GM19395 (cell line): ENCODE results near the gene PRKAG2.

ENCODE experiments used
- ATAC-seq: cut with Tn5 transposase; IDR thresholded peaks from one replicate; pipeline ENCODE4 v1.9.1; 2021; ENCODE audit warnings: mild to moderate bottlenecking, moderate library complexity; ENCODE audit not compliant: unreplicated experiment

The PRKAG2 gene

GRCh38 chr7:151686016-151686766 is 190.7 kb downstream of the PRKAG2 start:
- no peak for ATAC-seq

GRCh38 chr7:151684408-151685175 is 192.3 kb downstream of the PRKAG2 start:
- no peak for ATAC-seq

DNA sequence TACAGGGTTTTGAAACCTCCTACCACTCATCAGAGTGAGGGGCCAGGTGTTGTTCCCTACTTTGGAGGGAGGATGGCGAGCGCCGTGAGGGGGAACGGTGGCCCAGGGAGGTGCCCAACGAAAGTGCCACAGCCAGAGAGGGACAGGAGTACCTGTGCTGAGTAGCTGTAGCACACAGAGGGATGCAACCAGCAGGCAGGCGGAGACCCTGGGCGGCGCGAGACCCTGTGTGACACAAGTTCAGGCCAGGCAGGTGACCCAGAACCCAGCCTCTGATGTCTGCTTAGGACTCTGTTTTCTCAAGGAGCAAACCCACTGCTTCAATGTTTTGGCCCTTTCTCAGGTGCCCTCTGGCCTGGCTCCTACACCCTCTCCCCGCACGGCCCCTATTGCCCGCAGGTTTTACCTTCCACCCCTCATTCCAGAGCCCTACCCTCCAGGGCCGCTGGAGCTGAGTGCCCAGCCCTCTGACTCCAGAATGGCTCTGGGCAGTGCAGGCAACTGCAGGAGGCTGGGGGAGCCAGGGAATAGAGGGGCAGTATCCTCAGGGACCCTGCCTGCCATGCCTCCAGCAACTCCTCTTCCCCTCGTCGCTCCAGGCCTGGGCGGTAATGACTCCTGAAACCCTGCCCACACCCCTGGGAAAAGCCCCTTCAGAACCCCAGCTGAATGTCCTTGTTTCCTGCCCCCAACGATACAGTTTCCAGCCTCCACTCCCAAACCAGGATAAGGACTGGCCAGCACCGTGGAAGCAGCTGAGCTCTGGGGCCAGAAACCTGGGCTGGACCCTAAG is 193.1 kb downstream of the PRKAG2 start:
- no peak for ATAC-seq

DNA sequence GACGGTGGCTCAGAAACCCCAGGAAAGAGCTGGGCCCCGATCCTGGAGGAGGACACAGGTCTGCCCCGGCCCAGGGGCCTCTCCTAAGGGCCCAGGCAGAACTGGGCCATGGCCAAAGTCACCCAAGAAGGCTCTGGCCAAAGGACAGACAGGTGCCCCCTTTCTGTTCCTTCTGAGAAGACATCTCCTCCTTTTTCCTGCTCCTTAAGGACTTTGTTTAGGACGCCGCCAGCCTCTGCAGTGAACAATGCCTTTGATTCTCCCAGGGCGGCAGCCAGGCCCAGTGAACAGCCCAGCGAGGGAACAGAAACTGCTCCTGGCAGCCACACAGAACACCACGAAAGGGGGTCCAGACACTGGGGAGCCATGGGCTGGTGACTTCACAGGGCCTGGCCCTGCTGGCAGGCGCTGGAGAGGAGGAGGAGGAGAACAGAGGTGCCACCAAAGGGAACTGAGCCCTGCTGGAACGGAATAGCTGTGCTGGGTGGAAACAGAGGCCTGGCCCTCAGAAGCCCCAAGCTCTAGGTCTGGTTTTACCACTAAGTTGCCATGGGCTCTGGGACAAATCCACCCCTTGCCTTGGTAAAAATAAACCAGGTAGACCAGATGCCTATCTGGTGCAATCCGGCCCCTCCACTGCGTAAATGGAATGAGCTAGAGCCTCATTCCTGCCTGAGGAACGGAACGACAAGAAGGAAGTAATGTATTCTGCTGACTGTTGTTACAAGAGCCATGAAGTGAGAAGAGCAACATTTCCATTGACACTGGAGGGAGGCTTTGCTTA is 193.9 kb downstream of the PRKAG2 start:
- ATAC-seq: no peak

DNA sequence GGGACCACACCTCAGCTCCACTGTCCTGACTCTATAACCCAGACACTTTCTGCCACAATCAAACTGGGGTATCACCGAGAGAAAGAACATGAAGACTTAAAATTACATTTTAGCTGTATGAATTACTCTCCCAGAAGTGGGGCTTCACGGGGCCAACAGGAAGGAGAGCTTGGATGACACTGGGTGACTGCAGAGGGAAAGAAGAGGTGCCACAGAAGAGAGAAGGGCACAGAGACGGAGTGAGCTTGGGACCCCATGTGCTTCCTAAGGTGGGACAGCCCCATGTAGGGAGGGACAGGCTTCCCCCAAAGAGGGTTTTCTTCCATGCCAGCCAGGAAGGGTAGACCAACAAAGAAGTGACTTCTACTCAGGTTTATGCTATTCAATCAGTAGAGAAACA is 195.2 kb downstream of the PRKAG2 start:
- no peak for ATAC-seq

DNA sequence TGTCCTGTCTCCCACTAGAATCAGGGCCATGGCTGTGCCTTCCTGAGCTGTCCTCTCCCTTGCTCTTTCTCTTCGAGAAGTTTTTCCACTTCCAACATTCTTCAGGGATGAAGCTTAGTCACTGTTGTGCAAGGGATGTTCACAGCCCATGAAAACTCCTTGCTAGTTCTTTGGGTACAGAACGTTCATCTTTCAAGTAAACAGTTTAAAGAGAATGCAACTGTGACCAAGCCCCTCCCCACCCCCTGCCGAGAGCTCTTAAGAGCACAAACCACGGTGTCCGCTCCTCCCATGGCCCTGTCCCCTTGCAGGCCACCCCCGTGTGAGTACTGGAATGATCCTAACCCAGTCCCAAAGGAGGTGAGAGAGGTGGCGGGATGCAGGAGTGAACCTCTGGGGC is 196.1 kb downstream of the PRKAG2 start:
- ATAC-seq: no peak

- ATAC-seq: no peak
Observed at GRCh38 chr7:151679881-151680612, 196.9 kb downstream of the PRKAG2 start.

DNA sequence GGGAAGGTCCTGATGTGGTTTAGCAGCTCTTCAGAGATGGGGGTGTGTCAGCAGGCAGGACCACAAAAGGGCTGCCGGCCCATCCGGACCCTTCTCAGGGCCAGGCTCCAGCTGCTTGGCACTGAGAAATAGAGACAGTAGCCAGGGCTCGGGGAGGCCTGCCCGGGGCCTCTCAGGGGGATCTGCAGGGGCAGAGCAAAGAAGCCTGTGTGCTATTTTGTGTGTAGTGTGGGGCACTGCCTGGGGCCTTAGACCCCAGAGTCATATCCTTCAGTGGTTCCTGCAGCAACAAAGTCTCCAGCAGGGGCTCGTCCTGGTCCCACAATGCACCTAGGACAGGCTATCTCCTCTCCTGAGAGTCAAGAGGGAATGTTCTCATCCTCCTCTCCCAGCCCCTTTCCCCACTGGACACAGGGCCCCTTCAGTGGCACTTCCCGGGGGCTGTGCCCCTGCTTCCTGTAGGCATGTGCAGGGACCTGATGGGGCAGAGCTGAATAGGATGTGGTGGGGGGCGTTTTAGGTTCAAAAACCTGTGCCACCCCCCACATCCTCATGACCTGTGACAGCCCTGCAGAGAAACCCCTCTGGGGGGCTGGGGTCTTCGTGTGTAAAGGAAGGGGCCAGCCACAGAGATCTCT is 197.7 kb downstream of the PRKAG2 start:
- no peak for ATAC-seq

DNA sequence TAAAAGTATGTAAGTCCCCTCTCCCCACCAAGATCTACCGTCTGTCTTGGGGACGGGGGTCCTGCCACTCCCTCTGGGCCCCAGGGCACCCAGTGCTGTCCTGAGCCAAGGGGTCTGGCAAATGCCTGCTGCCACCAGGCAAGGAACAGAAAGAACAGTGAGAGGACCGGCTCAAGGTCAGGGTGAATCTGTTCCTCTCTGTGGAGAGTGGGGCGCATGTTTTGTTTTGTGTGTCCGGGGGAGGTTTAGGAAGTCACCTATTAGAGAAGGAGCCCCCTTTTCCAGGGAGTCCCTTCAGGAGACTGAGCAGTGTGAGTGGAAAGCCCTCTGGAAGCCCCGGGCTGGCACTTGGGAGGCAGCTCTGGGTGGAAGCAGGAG is 198.7 kb downstream of the PRKAG2 start:
- ATAC-seq: no peak

GRCh38 chr7:151677581-151678226 is 199.2 kb downstream of the PRKAG2 start:
- ATAC-seq: no peak

DNA sequence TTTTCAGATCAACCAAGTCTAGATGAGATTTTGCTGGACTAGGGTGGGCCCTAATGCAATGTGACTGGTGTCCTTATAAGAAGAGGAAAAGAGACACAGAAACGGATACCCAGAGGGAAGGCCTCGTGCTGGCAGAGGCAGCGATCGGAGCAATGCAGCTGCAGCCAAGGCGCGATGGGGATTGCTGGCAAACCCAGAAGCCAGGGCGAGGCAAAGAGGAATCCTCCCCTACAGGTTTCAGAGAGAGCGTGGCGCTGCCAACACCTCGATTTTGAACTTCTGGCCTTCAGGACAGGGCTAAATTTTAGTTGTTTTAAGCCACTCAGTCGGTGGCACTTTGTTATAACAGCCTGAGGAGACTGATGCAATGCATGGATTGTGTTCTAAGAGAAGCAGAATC is 200.2 kb downstream of the PRKAG2 start:
- ATAC-seq: no peak

DNA sequence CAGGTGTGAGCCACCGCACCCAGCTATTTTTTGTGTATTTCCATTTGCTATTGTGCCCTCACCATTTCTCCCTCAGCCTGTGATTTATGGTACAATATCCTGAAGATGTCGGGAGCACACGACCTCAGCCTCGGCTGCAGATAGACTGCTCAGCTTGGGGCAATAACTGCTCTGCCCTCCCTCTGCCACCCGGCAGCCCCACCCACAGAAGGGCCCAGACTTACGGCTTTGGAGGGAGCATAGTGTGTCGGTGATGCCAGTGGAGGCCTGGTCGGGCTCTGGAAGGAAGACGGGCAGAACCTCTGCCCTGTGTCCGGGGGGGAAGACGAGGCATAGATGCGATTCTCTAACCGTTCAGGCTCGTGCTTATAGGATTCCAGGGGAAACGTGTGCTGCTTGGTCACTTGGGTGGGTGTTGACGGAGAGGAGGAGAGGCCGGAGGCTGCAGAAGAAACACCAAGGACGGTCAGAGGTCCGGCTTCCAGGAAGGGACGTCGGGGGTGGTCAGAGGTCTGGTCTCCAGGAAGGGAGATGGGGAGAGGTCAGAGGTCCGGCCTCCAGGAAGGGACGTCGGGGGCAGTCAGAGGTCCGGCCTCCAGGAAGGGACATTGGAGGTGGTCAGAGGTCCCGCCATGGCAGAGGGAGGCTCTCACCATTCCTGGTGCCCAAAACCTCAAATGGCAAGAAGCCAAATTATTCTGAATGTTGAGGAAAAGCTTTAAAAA is 201.6 kb downstream of the PRKAG2 start:
- no peak for ATAC-seq

DNA sequence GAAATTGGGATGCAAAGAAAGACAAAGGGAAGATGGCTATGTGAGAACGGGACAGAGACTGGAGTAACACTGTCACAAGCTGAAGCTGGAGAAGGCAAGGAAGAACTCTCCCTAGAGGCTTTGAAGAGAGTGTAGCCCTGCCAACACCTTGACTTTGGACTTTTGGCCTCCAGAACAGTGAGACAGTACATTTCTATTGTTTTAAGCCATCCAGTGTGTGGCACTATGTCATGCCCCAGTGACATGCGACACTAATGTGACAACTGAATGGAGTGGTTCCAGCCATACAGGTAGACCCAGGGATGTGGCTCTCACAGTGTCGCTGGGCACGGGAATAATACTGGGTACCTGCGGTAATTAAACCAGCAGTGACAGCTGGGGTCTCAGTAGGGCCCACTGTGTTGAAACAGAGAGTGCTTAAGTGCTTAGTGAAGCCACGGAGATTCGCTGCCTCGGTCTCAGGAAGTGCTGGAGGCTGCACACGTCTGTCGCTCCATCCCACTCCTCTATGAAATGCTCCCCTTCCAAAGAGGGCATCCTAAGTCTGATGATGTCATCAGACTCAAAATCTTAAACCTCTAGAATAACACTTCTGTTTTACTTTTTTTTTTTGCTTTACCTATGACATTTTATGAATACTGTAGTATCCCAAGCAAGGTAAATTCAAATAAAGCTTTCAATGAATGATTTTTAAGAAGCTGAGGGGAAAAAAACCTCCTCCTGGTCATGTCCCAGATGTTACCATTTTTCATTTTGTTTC is 202.6 kb downstream of the PRKAG2 start:
- no peak for ATAC-seq

GRCh38 chr7:151673216-151673615 is 203.7 kb downstream of the PRKAG2 start:
- no peak for ATAC-seq

GRCh38 chr7:151672716-151673115 is 204.2 kb downstream of the PRKAG2 start:
- no peak for ATAC-seq

DNA sequence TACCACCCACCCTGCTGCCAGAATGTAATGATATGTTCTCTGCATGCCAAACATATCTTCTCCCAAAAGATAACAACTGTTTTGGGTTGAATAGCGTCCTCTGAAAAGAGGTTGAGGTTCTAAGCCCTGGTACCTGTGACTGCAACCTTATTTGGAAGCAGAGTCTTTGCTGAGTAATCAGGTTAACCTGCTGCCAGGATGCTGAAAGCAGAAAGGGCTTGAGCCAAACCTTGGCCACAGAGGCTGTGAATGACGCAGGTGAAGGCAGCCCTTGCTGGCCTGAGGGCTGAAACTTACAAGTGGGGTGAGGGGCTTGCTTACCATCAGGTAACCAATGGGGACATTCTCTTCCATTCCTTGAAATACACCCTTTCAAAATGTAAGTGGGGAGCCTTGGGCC is 205.4 kb downstream of the PRKAG2 start:
- no peak for ATAC-seq

- no peak for ATAC-seq
Observed at GRCh38 chr7:151669762-151670161, 207.2 kb downstream of the PRKAG2 start.

GRCh38 chr7:151666886-151667285 is 210.0 kb downstream of the PRKAG2 start:
- no peak for ATAC-seq
